Thyroid gland (tissue), 4 donors: ENCODE results near the gene INSL3.

ENCODE experiments used
- CTCF ChIP-seq, 6 experiments: fragments of 200-600 bp in 3 of 6; fragments of 450-650 bp in 3 of 6; sonication (generic) in 3 of 6; IDR thresholded peaks; one replicate each; pipeline ENCODE4 v1.5.1; 2016 to 2019; ENCODE audit warnings: antibody characterized with exemption in 6 of 6, mild to moderate bottlenecking in 2 of 6, inconsistent platforms in 1 of 6, moderate library complexity in 1 of 6
- POLR2A ChIP-seq, 2 donors: fragments of 450-650 bp; IDR thresholded peaks; one replicate each; pipeline ENCODE4 v1.6.1; 2017; ENCODE audit warnings: antibody characterized with exemption in 2 of 2, mild to moderate bottlenecking in 2 of 2, moderate library complexity in 1 of 2

DNA sequence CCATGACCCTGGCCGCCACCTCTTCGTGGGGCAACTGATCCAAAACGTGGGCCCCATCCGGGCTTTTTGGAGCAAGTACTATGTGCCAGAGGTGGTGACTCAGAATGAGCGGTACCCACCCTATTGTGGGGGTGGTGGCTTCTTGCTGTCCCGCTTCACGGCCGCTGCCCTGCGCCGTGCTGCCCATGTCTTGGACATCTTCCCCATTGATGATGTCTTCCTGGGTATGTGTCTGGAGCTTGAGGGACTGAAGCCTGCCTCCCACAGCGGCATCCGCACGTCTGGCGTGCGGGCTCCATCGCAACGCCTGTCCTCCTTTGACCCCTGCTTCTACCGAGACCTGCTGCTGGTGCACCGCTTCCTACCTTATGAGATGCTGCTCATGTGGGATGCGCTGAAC, 9.6 kb downstream of the INSL3 start:
- no peak for TF ChIP-seq CTCF (IDR thresholded peaks at IDR 0.05)
- no peak for TF ChIP-seq POLR2A (IDR thresholded peaks at IDR 0.05)
